HG03565 (cell line): ENCODE measurements around the gene KCNQ1OT1.

Experiments used
- ATAC-seq: cut with Tn5 transposase; IDR thresholded peaks from one replicate; pipeline ENCODE4 v1.9.1; 2021; ENCODE audit warnings: mild to moderate bottlenecking, moderate library complexity; ENCODE audit not compliant: unreplicated experiment

Gene KCNQ1OT1

DNA sequence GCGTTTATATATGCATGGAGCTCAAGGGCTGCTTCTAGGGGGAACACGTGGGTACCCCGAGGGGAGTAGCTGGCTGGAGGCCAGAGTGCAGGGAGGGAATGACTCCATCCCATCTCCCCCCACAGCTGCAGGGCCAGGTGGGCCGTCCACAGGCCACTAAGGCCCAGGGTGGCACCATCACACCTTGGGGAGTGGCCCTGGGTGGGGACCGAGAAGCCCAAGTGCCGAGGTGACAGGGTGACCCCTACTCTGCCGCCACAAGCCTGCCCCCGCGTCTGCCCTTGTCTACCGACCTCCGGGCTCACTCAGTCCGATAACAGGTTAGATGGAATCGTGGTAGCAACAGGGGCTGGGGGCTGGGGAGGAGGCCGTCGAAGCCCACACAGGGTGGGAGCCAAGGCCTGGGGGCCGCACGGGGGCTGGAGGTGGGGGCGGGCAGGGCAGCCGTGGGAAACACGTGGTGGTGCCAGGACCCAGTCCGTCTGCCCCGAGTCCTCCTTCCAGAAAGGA is 125.7 kb downstream of the KCNQ1OT1 start:
- no peak for ATAC-seq

DNA sequence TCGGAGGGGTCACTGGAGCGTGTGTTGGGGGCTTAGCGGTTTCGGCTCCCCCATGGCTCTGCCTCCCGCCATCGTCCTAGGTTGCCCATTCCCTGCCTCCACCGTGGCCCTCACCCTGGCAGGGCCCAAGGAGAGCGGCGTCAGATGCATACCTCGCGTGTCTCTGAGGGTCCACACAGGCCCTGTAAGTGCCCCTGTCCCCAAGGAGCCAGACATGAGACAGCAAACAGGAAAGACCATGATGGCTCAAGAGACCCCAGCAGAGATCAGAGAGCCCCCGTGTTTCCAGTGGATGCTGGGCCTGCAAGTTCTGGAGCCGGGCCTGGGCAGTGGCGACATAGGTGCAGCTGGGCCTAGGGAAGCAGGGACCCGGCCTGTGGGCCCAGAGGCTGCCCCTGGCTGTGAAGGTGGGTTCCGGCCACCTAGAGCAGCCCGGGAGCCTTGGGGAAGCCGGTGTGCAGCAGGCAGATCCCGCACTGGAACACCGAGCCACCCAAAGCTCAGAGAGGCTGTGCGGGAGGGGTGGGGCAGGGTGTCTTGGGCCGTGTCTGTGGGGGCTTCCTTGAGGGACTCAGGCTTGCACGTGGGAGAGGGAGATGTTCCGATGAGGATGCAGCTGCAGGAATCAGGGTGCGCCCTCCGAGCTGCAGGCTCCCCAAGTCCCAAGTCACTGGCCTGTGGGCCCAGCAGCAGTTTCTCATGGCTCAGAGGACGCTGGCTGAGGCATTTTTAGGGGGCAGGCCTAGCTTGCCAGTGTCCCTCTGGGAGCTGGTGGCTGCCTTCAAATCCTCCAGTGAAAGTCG is 126.4 kb downstream of the KCNQ1OT1 start:
- ATAC-seq: no peak

DNA sequence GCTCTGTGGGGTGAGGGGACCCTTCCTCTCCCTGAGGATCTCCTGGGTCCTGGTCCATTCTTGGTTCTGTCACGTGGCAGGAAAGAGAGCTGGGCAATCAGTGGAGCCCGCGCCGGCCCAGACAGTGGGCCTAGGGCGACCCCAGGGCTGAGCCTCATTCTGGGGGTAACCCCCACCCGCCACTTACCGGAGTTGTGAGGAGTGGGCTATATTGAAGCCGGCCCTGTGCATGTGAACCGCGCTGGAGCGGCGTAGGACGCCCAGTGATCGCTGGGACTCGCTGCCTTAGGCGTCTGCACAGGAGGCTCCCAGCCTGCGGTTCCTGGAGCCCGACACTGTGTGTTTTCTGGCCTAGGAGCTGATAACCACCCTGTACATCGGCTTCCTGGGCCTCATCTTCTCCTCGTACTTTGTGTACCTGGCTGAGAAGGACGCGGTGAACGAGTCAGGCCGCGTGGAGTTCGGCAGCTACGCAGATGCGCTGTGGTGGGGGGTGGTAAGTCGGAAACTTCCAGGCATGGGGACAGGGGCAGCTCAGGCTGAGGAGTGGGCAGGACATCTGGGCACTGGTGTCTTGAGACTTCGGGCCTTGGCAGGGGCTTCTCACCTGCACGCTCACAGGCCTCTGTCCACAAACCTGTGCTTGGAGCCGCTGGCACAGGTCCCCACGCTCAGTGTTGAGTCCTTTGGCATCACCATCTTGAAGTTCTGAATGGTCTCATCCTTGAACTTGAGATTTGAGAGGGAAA is 127.1 kb downstream of the KCNQ1OT1 start:
- ATAC-seq: no peak

DNA sequence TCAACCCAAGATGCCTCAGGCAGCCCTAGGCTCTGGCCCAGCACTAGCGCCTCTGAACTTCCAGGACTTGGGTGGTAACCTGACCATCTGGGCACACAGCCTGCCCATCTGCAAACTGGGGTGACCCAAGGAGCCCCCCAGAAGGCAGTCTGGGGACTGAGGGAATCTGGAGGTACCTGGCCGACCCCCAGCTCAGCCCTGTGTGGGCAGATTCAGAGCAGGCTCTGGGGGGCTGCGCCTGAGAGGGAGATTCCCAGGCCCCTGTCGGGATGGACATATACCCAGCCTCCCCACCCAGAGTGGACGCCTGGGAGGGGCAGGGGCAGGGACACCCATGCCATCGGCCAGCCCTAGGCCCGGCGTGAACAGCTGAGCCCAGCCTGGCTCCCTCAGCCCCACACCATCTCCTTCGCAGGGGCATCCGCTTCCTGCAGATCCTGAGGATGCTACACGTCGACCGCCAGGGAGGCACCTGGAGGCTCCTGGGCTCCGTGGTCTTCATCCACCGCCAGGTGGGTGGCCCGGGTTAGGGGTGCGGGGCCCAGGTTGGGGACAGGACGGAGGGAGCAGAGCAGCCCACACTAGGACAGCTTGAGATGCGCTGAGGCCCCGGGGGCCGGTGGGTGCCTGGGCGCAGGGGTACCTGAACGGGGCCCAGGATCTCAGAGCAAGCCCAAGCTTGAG is 128.1 kb downstream of the KCNQ1OT1 start:
- no peak for ATAC-seq

DNA sequence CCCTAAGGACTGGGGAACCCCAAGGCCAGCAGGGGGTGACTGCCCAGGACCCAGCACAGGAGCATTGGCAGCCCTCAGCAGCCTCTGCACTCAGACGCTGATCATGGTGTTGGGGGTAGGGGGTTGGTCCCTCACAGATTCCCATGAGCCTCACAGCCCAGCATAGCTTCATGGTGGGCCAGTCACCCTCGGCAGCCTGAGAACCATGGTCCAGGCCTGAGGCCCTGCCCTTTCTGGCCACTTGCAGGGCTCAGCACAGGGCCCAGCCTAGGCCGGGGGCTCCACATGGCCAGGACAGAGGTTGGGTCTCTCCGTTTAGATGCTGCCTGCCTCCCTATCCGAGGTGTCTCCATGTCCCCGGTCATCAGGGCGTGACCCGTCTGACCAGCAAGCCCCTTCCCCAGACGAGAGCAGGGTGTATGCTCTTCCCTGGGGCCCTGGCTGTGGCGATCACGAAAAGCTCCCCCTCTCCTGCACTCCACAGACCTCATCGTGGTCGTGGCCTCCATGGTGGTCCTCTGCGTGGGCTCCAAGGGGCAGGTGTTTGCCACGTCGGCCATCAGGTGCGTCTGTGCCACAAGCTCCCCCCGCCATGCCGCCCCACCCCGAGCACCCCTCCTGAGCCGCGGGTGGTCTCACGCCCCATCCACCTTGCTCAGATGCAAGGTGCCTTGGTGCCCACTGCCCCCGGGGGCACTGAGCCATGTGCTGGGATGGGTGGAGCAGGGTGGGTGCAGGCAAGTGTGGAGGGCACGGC is 128.8 kb downstream of the KCNQ1OT1 start:
- ATAC-seq: no peak

DNA sequence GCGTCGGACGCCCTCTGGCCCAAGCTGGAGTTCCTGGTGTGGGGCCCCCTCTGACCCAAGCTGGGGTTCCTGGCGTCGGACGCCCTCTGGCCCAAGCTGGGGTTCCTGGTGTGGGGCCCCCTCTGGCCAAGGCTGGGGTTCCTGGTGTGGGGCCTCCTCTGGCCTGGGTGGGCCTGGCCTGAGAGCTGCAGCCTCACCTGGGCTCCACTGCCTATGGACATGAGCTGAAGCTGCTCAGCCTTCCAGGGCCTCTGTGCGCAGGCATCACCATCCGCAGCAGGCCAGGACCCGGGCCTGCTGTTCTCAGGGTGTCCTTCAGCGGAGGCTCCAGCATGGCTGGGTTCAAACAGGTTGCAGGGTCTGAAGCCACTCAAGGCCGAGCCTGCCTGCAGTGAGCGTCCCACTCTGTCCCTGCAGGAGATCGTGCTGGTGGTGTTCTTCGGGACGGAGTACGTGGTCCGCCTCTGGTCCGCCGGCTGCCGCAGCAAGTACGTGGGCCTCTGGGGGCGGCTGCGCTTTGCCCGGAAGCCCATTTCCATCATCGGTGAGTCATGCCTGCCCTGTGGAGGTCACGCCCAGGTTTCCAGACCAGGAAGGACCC is 129.5 kb downstream of the KCNQ1OT1 start:
- ATAC-seq: no peak

DNA sequence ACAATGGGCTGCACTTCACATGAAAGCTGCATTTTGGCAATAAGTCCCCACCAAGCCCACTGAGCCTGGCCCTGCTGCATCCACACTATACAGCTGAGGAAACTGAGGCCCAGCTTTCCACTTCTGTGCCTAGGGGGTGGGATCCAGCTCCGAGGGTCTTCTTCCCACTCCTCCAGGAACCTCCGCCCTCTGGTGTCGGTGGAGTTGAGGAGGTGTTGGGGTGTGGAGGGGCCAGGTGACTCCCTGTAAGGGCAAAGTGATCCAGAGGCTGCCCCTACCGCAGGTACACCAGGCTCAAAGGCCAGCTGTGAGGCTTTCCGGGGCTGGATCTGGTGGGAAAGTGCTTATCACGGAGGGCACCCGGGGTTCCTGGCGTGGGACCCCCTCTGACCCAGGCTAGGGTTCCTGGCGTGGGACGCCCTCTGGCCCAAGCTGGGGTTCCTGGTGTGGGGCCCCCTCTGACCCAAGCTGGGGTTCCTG is 130.0 kb downstream of the KCNQ1OT1 start:
- ATAC-seq: no peak

DNA sequence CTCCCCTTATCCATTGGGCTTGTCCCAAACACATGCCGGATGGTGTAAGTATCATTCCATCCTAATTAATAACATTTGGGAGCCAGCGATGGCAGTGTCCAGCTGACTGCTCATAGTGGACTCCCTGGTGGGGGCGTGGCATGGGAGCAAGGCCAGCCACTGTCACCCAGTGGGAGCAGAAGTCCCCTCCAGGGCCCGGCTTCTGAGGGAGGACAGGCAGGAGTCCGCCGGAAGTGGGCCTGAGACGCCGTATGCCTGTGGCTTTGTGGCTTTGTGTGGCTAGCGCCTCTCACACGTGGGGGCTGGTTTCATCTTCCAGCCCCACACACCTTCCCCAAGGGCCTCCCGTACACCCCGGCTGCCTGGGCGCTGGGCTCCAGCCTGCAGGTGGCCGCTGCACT is 130.5 kb downstream of the KCNQ1OT1 start:
- ATAC-seq: no peak

DNA sequence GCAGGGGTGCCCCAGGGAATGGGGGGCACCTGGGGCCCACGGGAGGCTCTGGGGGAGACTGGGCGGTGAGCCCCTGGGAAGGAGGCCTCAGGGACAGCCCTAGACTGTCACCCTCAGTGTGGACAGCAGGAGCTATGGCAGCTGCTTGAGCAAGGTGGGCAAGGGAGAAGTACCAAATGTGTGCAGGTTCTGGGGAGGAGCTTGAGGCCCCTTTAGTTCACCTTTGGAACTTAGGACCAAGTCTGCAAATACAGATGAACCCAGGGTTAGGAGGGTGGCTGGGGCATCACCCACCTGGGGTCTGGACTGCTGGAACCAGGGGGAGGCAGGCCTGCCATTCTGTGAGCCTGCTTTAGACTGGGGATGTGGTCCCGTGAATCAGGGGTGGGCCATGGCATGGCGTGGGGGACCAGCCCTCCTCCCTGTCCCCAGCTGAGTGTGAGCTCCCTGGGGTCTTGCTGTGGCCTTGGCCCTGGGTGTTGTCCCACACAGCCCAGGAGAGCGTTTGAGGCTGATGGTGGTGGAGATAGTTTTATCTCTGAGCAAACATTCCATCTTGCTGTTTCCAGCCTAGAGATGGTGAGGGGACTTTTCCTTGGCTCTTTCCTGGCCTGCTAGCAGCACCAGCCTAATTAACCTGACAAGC is 132.6 kb downstream of the KCNQ1OT1 start:
- no peak for ATAC-seq

DNA sequence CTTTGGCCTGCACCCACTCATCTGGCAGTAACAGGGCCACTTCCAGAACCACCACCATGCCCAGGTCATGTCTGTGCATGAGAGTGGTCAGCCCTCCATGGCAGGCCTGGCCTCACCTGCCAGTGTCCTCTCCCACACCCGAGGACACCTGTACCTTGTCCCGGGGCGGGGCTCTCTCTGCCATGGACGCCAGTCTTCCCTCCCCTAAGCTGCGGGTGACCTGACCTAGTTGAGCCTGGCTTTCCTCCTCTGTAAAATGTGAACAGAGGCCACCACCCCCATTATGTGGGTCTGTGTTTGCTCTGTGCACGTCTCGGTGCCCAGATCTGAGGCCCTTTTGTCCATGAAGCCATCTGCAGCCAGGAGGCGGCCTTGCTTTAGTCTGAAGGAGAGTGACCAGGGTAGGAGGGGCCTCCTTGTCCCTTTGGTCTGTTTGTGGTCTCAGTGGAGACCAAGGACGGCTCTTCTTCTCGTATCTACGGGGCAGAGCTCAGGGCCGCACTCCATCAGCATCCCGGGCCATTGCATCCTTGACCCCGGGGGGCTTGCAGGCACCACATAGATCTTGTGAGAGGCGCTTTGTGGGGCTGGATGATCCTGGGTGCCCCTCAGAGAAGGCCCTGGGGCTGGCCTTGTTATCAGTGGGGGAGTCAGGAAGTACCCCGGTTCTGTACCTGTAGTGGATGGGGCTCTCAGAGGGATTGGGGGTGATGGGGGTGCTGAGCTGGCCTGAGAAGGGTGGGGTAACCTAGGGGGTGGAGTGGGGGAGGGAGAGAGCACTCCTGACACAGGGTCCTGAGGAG is 133.4 kb downstream of the KCNQ1OT1 start:
- ATAC-seq: no peak

DNA sequence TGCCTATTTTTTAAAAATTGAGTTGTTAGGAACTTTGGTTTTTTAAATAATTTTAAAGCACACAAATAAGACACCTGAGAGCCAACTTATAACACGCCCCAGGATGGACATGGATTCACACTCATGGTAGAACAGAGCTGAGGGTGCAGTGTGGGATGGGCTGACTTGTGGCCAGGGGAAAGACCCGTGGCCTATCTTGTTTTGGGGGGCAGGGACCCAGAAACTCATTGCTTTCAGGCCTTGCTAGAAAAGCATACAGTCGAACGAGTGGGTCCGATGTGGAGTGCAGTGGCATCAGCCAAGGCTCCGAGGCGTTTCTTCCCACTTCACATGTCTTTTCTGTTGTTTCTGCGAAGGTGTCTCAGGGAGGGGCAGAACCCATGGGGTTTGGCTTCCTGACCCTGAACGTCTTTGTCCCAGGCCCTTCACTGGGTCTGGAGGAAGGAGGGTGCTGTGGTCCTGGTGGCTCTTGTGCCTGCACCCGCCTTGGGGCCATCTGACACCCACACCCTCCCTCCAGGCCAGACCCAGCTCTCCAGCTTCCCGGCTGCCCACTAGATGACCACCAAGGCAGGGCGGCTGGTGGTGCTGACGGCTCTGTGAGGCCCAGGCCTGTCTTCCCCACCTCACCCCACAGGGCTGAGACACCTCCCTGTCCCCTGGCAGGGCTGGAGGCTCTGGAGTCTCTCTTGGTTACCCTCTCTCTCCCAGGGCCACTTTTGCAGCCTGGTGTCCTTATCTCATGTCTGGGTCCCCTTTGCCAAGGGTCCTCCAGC is 134.2 kb downstream of the KCNQ1OT1 start:
- no peak for ATAC-seq

DNA sequence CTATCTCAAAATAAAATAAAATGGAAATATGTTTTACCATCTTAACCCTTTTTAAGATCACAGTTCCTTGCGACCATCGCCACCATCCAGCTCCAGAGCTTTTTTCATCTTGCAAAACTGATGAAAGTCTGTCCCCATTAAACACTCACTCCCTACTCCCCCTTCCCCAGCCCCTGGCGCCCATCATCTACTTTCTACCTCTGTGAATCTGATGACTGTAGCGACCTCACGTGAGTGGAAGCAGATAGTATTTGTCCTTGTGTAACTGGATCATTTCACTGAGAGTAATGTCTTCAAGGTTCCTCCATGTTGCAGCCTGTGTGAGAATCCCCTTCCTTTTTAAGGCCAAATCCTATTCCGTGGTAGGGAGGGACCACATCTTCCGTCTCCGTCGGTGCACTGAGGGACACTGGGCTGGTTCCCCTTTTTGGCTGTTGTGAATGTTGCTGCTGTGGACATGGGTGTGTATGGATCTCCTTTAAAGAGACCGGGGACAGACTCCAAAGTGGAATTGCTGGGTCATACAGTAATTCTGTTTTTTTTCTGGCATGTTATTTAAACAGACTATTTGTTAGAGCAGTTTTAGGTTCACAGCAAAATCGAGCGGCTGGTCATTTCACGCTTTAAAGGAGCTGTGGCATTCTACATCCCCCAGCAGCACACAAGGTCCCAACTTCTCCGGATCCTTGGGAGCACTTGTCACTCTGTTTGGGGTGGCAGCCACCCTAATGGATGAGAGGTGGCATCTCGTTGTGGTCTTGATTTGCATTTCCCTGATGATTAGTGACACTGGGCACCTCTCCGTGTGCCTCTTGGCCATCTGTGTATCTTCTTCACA is 135.0 kb downstream of the KCNQ1OT1 start:
- ATAC-seq: no peak

DNA sequence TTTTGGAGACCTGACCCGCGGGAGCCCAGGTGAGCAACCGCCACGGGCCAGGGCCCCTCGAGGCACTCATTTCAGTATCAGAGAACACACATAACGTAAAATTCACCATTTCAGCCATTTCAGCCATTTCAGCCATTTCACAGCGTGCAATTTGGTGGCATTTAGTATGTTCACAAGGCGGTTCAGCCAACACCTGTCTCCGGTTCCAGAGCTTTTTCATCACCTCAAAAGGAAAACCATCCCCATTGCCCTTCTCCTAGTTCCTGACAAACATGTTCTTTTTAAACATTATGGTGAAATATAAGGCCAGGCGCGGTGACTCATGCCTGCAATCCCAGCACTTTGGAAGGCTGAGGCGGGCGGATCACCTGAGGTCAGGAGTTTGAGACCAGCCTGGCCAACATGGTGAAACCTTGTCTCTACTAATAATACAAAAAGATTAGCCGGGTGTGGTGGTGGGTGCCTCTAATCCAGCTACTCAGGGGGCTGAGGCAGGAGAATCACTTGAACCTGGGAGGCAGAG is 135.7 kb downstream of the KCNQ1OT1 start:
- ATAC-seq: no peak

DNA sequence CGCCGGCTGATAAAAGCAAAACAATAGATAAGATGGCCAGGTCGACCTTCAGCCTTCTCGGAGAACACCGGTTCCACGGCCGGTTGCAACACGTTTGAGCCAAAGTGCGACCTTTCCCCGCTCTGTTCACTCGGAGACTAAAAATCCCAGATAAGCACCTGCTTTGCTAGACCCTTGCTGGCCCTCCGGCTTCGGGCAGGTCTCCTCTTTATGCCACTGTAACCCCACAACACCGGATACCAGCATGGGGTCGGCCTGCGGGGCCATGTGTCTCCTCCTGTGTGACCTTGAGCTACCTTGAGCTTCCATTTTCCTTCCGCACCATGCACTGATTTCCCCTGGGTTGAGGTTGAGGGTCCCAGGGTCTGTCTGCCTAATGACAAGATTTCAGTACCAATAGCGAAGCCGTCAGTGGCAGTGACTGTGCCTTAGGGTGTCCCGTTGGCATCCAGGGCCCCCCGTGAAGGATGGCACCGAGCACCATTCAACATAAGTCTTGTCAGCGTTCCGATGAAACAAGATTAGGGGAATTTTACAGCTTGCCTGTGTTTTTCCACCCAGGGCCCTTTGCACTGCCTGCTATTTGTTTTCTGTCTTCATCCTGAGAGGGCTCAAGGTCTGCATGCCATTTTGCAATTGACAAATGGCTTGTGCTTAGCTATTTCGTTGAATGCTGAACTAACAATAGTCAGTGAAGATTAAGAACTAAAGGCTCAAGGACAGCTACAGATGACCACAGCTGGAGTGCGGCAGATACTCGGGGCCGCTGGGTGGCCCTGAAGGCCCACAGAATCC is 136.4 kb downstream of the KCNQ1OT1 start:
- ATAC-seq: no peak

DNA sequence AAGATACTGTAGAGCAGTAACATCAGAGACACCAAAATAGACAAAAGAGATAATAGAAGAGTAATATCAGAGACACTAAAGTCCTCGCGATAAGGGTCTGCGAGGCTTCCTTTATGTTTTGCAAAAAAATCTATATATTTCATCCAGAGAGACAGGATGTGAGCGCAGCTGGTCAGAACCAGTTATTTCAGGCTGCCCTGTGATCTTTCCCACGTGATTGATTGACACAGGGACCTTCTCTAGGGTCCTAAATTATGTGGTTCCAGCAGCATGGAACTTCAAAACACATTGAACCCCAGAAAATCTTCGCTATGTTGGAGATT is 136.9 kb downstream of the KCNQ1OT1 start:
- no peak for ATAC-seq
